Osteoblast (primary cell): ENCODE results near the gene EPHB3. TPM values are rescaled to one million over a fixed set of nuclear protein-coding genes. Genes with fewer than 3 reads are reported as not detected.

ENCODE experiments used
- DNase-seq: peaks from one replicate; pipeline ENCODE4 v3.0.0; 2011; ENCODE audit warnings: low spot score, mixed read lengths; ENCODE audit not compliant: insufficient read length; ENCODE audit errors: missing footprints
- H2AFZ ChIP-seq: 2 replicates; pipeline ENCODE4 v1.6.0; 2011; ENCODE audit warnings: mild to moderate bottlenecking, low read length
- H3K27ac ChIP-seq: 2 replicates; pipeline ENCODE4 v1.5.1; 2011; ENCODE audit warnings: mild to moderate bottlenecking, low read depth, low read length, moderate library complexity
- H3K27me3 ChIP-seq: 2 replicates; pipeline ENCODE4 v1.6.0; 2012; ENCODE audit warnings: mild to moderate bottlenecking, control low read depth, inconsistent platforms, low read length, moderate library complexity; ENCODE audit not compliant: insufficient read depth
- H3K36me3 ChIP-seq: 2 replicates; pipeline ENCODE4 v1.5.1; 2011; ENCODE audit warnings: mild to moderate bottlenecking, low read length, control low read depth, moderate library complexity; ENCODE audit not compliant: insufficient read depth
- H3K4me1 ChIP-seq: 2 replicates; pipeline ENCODE4 v1.5.1; 2011; ENCODE audit warnings: mild to moderate bottlenecking, low read length, control low read depth, moderate library complexity; ENCODE audit not compliant: insufficient read depth
- H3K4me2 ChIP-seq: 2 replicates; pipeline ENCODE4 v1.6.0; 2011; ENCODE audit warnings: mild to moderate bottlenecking, low read length; ENCODE audit not compliant: insufficient read depth
- H3K4me3 ChIP-seq: fragments of 200-600 bp; sonication (generic); 3 replicates; pipeline ENCODE4 v1.5.1; 2012; ENCODE audit warnings: mild to moderate bottlenecking, low read length, inconsistent platforms; ENCODE audit not compliant: insufficient read depth
- H3K79me2 ChIP-seq: 2 replicates; pipeline ENCODE4 v1.6.0; 2012; ENCODE audit warnings: mild to moderate bottlenecking, low read length, control low read depth, inconsistent platforms; ENCODE audit not compliant: insufficient read depth
- H3K9me3 ChIP-seq: 2 replicates; pipeline ENCODE4 v1.5.1; 2011; ENCODE audit warnings: low read depth, low read length, control low read depth
- H4K20me1 ChIP-seq: 2 replicates; pipeline ENCODE4 v1.6.0; 2012; ENCODE audit warnings: mild to moderate bottlenecking, low read length, control low read depth; ENCODE audit not compliant: insufficient read depth
- total RNA-seq: library from RNA; depleted of rRNA; stranded (reverse); fragments of >200 nt; gene quantifications from 2 replicates; pipeline ENCODE4 v1.2.3, GENCODE V29; 2012
- TF ChIP-seq, protein P1 (sequence below): IDR thresholded peaks from 2 replicates; pipeline ENCODE4 v1.5.1; 2011; ENCODE audit warnings: mild to moderate bottlenecking, low read depth, low read length, moderate library complexity; ENCODE audit errors: extremely low read depth

EPHB3 gene
- total RNA-seq, 1 donor = 3.6 TPM

DNA sequence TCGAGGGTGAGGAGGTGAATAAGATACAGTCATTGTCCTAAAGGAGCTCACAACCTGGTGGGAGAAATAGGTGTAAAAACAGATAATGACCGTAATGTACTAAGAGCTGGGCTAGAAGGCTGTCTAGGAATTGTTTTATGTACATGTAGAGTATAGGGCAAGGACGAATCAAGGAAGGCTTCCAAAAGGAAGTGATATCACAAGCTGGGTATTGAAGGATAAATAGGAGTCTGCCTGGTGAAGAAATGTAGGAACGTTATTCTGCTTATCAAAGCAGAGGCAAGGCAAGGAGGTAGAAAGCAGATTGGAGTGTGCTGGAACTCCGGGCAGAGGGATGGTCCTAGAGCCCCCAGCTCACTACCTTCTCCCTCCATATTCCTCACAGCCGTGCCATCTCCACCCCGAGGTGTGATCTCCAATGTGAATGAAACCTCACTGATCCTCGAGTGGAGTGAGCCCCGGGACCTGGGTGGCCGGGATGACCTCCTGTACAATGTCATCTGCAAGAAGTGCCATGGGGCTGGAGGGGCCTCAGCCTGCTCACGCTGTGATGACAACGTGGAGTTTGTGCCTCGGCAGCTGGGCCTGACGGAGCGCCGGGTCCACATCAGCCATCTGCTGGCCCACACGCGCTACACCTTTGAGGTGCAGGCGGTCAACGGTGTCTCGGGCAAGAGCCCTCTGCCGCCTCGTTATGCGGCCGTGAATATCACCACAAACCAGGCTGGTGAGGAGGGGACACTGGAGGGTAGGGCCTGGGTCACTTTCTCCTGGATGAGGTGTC lies 15.1 kb downstream of the EPHB3 start:
- no peak overlapping the region for H3K4me3 ChIP-seq
- H3K9me3 ChIP-seq = no peaks in the 10 kb centered on the region
- H3K4me1 ChIP-seq = no peaks in the 10 kb centered on the region
- H3K27me3 ChIP-seq = no peaks in the 10 kb centered on the region
- H4K20me1 ChIP-seq = no peaks in the 10 kb centered on the region
- TF ChIP-seq, protein P1, sequence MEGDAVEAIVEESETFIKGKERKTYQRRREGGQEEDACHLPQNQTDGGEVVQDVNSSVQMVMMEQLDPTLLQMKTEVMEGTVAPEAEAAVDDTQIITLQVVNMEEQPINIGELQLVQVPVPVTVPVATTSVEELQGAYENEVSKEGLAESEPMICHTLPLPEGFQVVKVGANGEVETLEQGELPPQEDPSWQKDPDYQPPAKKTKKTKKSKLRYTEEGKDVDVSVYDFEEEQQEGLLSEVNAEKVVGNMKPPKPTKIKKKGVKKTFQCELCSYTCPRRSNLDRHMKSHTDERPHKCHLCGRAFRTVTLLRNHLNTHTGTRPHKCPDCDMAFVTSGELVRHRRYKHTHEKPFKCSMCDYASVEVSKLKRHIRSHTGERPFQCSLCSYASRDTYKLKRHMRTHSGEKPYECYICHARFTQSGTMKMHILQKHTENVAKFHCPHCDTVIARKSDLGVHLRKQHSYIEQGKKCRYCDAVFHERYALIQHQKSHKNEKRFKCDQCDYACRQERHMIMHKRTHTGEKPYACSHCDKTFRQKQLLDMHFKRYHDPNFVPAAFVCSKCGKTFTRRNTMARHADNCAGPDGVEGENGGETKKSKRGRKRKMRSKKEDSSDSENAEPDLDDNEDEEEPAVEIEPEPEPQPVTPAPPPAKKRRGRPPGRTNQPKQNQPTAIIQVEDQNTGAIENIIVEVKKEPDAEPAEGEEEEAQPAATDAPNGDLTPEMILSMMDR = no peak
- no peak overlapping the region for H3K27ac ChIP-seq
- H3K36me3 ChIP-seq = no peaks in the 10 kb centered on the region
- no peak overlapping the region for H2AFZ ChIP-seq
- H3K79me2 ChIP-seq = no peaks in the 10 kb centered on the region
- no peak for DNase-seq
- no peak overlapping the region for H3K4me2 ChIP-seq

GRCh38 chr3:184577546-184577945 lies 16.0 kb downstream of the EPHB3 start:
- Histone ChIP-seq H4K20me1 (no peaks in the 10 kb centered on the region), H3K4me2 (no peak overlapping the region), H3K79me2 (no peaks in the 10 kb centered on the region), H3K9me3 (no peaks in the 10 kb centered on the region), H3K4me1 (peaks cover 5% of the 10 kb centered on the region), H3K4me3 (no peak overlapping the region), H3K27ac (no peak overlapping the region), H3K36me3 (no peaks in the 10 kb centered on the region), H2AFZ (no peak overlapping the region), H3K27me3 (no peaks in the 10 kb centered on the region)
- TF ChIP-seq, protein P1 = no peak
- no peak for DNase-seq

- Histone ChIP-seq H3K79me2 (no peaks in the 10 kb centered on the region), H3K27ac (no peak overlapping the region), H3K4me2 (no peak overlapping the region), H2AFZ (no peak overlapping the region), H3K9me3 (no peaks in the 10 kb centered on the region), H3K4me3 (no peak overlapping the region), H3K27me3 (no peaks in the 10 kb centered on the region), H3K36me3 (no peaks in the 10 kb centered on the region), H4K20me1 (no peaks in the 10 kb centered on the region), H3K4me1 (peaks cover 11% of the 10 kb centered on the region)
- DNase-seq = no peak
- TF ChIP-seq, protein P1 = no peak
Measured at GRCh38 chr3:184578218-184578617, 16.6 kb downstream of the EPHB3 start.

DNA sequence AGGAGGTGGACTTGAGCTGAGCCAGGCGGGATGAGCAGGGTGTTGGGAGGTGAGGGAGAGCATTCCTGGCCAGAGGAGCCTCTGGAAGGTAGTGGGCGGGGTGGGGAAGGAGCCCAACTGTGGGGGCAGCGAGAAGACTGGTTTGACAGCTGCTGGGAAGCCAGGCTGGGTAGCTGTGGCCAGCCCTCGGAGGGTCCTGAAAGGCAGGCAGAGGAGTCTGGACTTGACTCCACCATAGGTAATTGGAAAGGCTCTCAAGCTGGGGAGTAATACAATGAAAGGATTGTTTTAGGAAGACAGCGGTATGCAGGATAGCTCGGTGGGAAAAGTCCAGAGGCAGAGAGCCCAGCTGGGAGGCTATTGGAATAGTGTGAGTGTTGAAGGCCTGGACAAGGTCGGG lies 17.2 kb downstream of the EPHB3 start:
- no peak for DNase-seq
- Histone ChIP-seq H3K79me2 (no peaks in the 10 kb centered on the region), H2AFZ (no peak overlapping the region), H3K9me3 (no peaks in the 10 kb centered on the region), H4K20me1 (no peaks in the 10 kb centered on the region), H3K4me1 (peaks cover 12% of the 10 kb centered on the region), H3K27me3 (no peaks in the 10 kb centered on the region), H3K27ac (no peak overlapping the region), H3K36me3 (no peaks in the 10 kb centered on the region), H3K4me2 (no peak overlapping the region), H3K4me3 (no peak overlapping the region)
- TF ChIP-seq, protein P1 = no peak
